Stimulated activated naive CD8-positive, alpha-beta T cell treated with anti-CD3 and anti-CD28 coated beads, Interleukin-15, Interleukin-2, amounts not matched to agents 100 U/mL and 50 U/mL, for 24 hours (primary cell): ENCODE data around the gene RAI1.
A peak's percentile ranks its signal among the peaks of the same experiment; 100 is the strongest.

Experiments used
- ATAC-seq: fragments of 150-1000 bp; cut with Tn5 transposase; one replicate; pipeline ENCODE4 v1.10.0; 2021
- DNase-seq: peaks from one replicate; pipeline ENCODE4 v3.0.0; 2021

The RAI1 gene

GRCh38 chr17:17732444-17732843 lies 51.2 kb downstream of the RAI1 start:
- no peak for ATAC-seq
- no peak for DNase-seq

GRCh38 chr17:17732892-17733670 lies 51.8 kb downstream of the RAI1 start:
- DNase-seq = no peak

GRCh38 chr17:17736205-17737183 lies 55.2 kb downstream of the RAI1 start:
- ATAC-seq = no peak
- DNase-seq = no peak

More at GRCh38 chr17:17732892-17733670, 51.8 kb downstream of the RAI1 start:
- no peak for ATAC-seq

- DNase-seq (no peak), ATAC-seq (peak; percentile 25)
Measured at GRCh38 chr17:17737961-17738894, 57.0 kb downstream of the RAI1 start.

GRCh38 chr17:17738901-17739300 lies 57.6 kb downstream of the RAI1 start:
- DNase-seq (no peak), ATAC-seq (no peak)

GRCh38 chr17:17739388-17740066 lies 58.3 kb downstream of the RAI1 start:
- no peak for ATAC-seq
- no peak for DNase-seq

- ATAC-seq = no peak
Measured at GRCh38 chr17:17740615-17741348, 59.5 kb downstream of the RAI1 start.

GRCh38 chr17:17741349-17742023 lies 60.2 kb downstream of the RAI1 start:
- DNase-seq (no peak), ATAC-seq (no peak)

More at GRCh38 chr17:17740615-17741348, 59.5 kb downstream of the RAI1 start:
- DNase-seq = no peak

GRCh38 chr17:17742133-17742621 lies 60.9 kb downstream of the RAI1 start:
- DNase-seq (no peak), ATAC-seq (no peak)

GRCh38 chr17:17742688-17743390 lies 61.6 kb downstream of the RAI1 start:
- DNase-seq = no peak

GRCh38 chr17:17743391-17744112 lies 62.3 kb downstream of the RAI1 start:
- no peak for ATAC-seq

More at GRCh38 chr17:17742688-17743390, 61.6 kb downstream of the RAI1 start:
- ATAC-seq = no peak

GRCh38 chr17:17744116-17744515 lies 62.9 kb downstream of the RAI1 start:
- DNase-seq = no peak
- ATAC-seq = no peak

More at GRCh38 chr17:17743391-17744112, 62.3 kb downstream of the RAI1 start:
- no peak for DNase-seq

GRCh38 chr17:17745476-17746455 lies 64.5 kb downstream of the RAI1 start:
- DNase-seq (no peak), ATAC-seq (no peak)

GRCh38 chr17:17748179-17748578 lies 66.9 kb downstream of the RAI1 start:
- ATAC-seq = no peak
- DNase-seq = no peak

GRCh38 chr17:17748604-17749003 lies 67.3 kb downstream of the RAI1 start:
- no peak for ATAC-seq
- DNase-seq = no peak

GRCh38 chr17:17749025-17749772 lies 67.9 kb downstream of the RAI1 start:
- DNase-seq = no peak

More at GRCh38 chr17:17749025-17749772, 67.9 kb downstream of the RAI1 start:
- ATAC-seq = no peak
